H9 (cell line): ENCODE data around the gene KIF2C. TPM values are rescaled to one million over a fixed set of nuclear protein-coding genes. Genes with fewer than 3 reads are reported as not detected.

Source experiments
- DNase-seq: peaks from one replicate; pipeline ENCODE4 v3.0.0-alpha.2; 2017
- H2AFZ ChIP-seq: one replicate; pipeline ENCODE4 v1.6.1; 2013; ENCODE audit warnings: mild to moderate bottlenecking, low read length, control low read depth, moderate library complexity
- H2AK5ac ChIP-seq: 2 replicates; pipeline ENCODE4 v1.6.1; 2013; ENCODE audit warnings: low read length, control low read depth, mixed read lengths; ENCODE audit not compliant: insufficient read length
- H2BK120ac ChIP-seq: one replicate; pipeline ENCODE4 v1.6.1; 2013; ENCODE audit warnings: low read depth, mild to moderate bottlenecking, low read length, control low read depth, inconsistent platforms; ENCODE audit not compliant: poor library complexity, severe bottlenecking
- H2BK12ac ChIP-seq: 2 replicates; pipeline ENCODE4 v1.6.1; 2013; ENCODE audit warnings: low read length, control low read depth, mixed read lengths, low read depth; ENCODE audit not compliant: insufficient read length
- H2BK15ac ChIP-seq: 2 replicates; pipeline ENCODE4 v1.6.1; 2013; ENCODE audit warnings: low read depth, low read length, control low read depth
- H2BK20ac ChIP-seq: one replicate; pipeline ENCODE4 v1.6.1; 2013; ENCODE audit warnings: low read depth, mild to moderate bottlenecking, low read length, control low read depth, inconsistent platforms; ENCODE audit not compliant: poor library complexity, severe bottlenecking
- H2BK5ac ChIP-seq: 2 replicates; pipeline ENCODE4 v1.6.1; 2013; ENCODE audit warnings: low read length, control low read depth, mixed read lengths; ENCODE audit not compliant: insufficient read length
- H3K14ac ChIP-seq: 2 replicates; pipeline ENCODE4 v1.6.1; 2013; ENCODE audit warnings: low read length, control low read depth; ENCODE audit not compliant: insufficient read depth
- H3K18ac ChIP-seq: 2 replicates; pipeline ENCODE4 v1.6.1; 2013; ENCODE audit warnings: low read depth, mild to moderate bottlenecking, mixed read lengths, low read length, control low read depth; ENCODE audit not compliant: insufficient read length
- H3K23ac ChIP-seq: 2 replicates; pipeline ENCODE4 v1.6.1; 2013; ENCODE audit warnings: low read length, control low read depth, mixed read lengths, low read depth; ENCODE audit not compliant: insufficient read length
- H3K23me2 ChIP-seq: 2 replicates; pipeline ENCODE4 v1.6.1; 2013; ENCODE audit warnings: low read depth, mild to moderate bottlenecking, mixed read lengths, low read length, control low read depth; ENCODE audit not compliant: insufficient read length, poor library complexity, severe bottlenecking
- H3K27ac ChIP-seq: 2 replicates; pipeline ENCODE4 v1.5.1; 2013; ENCODE audit warnings: low read length, control low read depth, mixed read lengths, low read depth; ENCODE audit not compliant: insufficient read length
- H3K27me3 ChIP-seq: 2 replicates; pipeline ENCODE4 v1.6.1; 2013; ENCODE audit warnings: low read length, control low read depth, inconsistent platforms; ENCODE audit not compliant: insufficient read depth
- H3K4ac ChIP-seq: 2 replicates; pipeline ENCODE4 v1.6.1; 2013; ENCODE audit warnings: low read depth, mild to moderate bottlenecking, control low read depth, inconsistent platforms, low read length, moderate library complexity
- H3K4me1 ChIP-seq: 2 replicates; pipeline ENCODE4 v1.6.1; 2013; ENCODE audit warnings: low read length, control low read depth, inconsistent platforms; ENCODE audit not compliant: insufficient read depth
- H3K4me2 ChIP-seq: 2 replicates; pipeline ENCODE4 v1.6.1; 2013; ENCODE audit warnings: low read length, control low read depth, mixed read lengths; ENCODE audit not compliant: insufficient read length, insufficient read depth
- H3K56ac ChIP-seq: 2 replicates; pipeline ENCODE4 v1.6.1; 2013; ENCODE audit warnings: low read depth, mild to moderate bottlenecking, mixed read lengths, low read length, control low read depth; ENCODE audit not compliant: insufficient read length
- H3K79me1 ChIP-seq: 2 replicates; pipeline ENCODE4 v1.6.1; 2013; ENCODE audit warnings: low read depth, mild to moderate bottlenecking, moderate library complexity, low read length, control low read depth, inconsistent platforms; ENCODE audit not compliant: insufficient read depth, poor library complexity, severe bottlenecking
- H3K79me2 ChIP-seq: 2 replicates; pipeline ENCODE4 v1.6.1; 2013; ENCODE audit warnings: low read length, control low read depth, inconsistent platforms; ENCODE audit not compliant: insufficient read depth
- H3K9ac ChIP-seq: 2 replicates; pipeline ENCODE4 v1.6.1; 2013; ENCODE audit warnings: low read length, control low read depth, mixed read lengths; ENCODE audit not compliant: insufficient read length; ENCODE audit errors: extremely low read depth
- H3K9me3 ChIP-seq: one replicate; pipeline ENCODE4 v1.6.1; 2013; ENCODE audit warnings: low read depth, low read length, inconsistent platforms; ENCODE audit not compliant: control insufficient read depth
- H3T11ph ChIP-seq: one replicate; pipeline ENCODE4 v1.6.1; 2013; ENCODE audit warnings: mild to moderate bottlenecking, low read length, control low read depth, inconsistent platforms
- H4K20me1 ChIP-seq: one replicate; pipeline ENCODE4 v1.6.1; 2013; ENCODE audit not compliant: control insufficient read depth, insufficient read length, insufficient read depth
- H4K5ac ChIP-seq: 2 replicates; pipeline ENCODE4 v1.6.1; 2013; ENCODE audit warnings: low read depth, mild to moderate bottlenecking, mixed read lengths, low read length, control low read depth; ENCODE audit not compliant: insufficient read length
- H4K8ac ChIP-seq: replicated peaks from 2 replicates; pipeline ENCODE4 v1.6.1; 2013; ENCODE audit warnings: low read length, control low read depth, mixed read lengths, low read depth; ENCODE audit not compliant: insufficient read length
- H4K91ac ChIP-seq: 2 replicates; pipeline ENCODE4 v1.6.1; 2013; ENCODE audit warnings: low read depth, mild to moderate bottlenecking, moderate library complexity, mixed read lengths, low read length, control low read depth; ENCODE audit not compliant: insufficient read length
- H3K27ac Mint-ChIP-seq, 3 experiments: 2 replicates in 2 of 3; 3 replicates in 1 of 3; pipeline ENCODE4 v1.8.0; 2020 to 2021; ENCODE audit warnings: mixed read lengths in 3 of 3, mild to moderate bottlenecking in 1 of 3, moderate library complexity in 1 of 3
- H3K27me3 Mint-ChIP-seq: 2 replicates; pipeline ENCODE4 v1.8.0; 2021; ENCODE audit warnings: low read depth, mild to moderate bottlenecking, moderate library complexity, mixed read lengths
- H3K36me3 Mint-ChIP-seq, 3 experiments: 2 replicates in 2 of 3; 3 replicates in 1 of 3; pipeline ENCODE4 v1.8.0; 2020 to 2021; ENCODE audit warnings: low read depth in 3 of 3, mixed read lengths in 3 of 3; ENCODE audit not compliant: insufficient read depth in 1 of 3
- H3K4me1 Mint-ChIP-seq, 2 experiments: 2 replicates each; pipeline ENCODE4 v1.8.0; 2020; ENCODE audit warnings: mixed read lengths in 2 of 2
- H3K4me3 Mint-ChIP-seq, 2 experiments: 2 replicates in 1 of 2; 3 replicates in 1 of 2; pipeline ENCODE4 v1.8.0; 2020 to 2021; ENCODE audit warnings: mild to moderate bottlenecking in 2 of 2, mixed read lengths in 2 of 2, moderate library complexity in 1 of 2
- H3K9me3 Mint-ChIP-seq, 2 experiments: 2 replicates in 1 of 2; 3 replicates in 1 of 2; pipeline ENCODE4 v1.8.0; 2020; ENCODE audit warnings: mild to moderate bottlenecking in 2 of 2, mixed read lengths in 2 of 2, moderate library complexity in 1 of 2
- CTCF ChIP-seq: fragments of 200-600 bp; sonication (generic); conservative IDR thresholded peaks from 3 replicates; pipeline ENCODE4 v1.8.0; 2021; ENCODE audit warnings: antibody characterized with exemption, mild to moderate bottlenecking
- WGBS: extraction: QIAGEN DNeasy Blood & Tissue Kit; methylation state at CpG from one replicate; pipeline ENCODE4 v1.1.7; 2013; ENCODE audit warnings: missing lambda C conversion rate, low lambda C conversion rate, mixed read lengths; ENCODE audit not compliant: insufficient read length; ENCODE audit errors: extremely low coverage; 5-methylcytosine and 5-hydroxymethylcytosine counted together
- total RNA-seq: library from RNA; stranded (reverse); gene quantifications from 2 replicates; pipeline ENCODE4 v1.2.1, GENCODE V29; 2021

Gene KIF2C
- total RNA-seq, 1 experiment from 2014 or later, result 73.1 TPM

- Histone ChIP-seq H3K4ac (no peak overlapping the region), H4K5ac (no peak overlapping the region), H2AK5ac (no peak overlapping the region), H4K91ac (no peak overlapping the region), H2AFZ (no peak overlapping the region), H3K4me2 (no peak overlapping the region), H2BK20ac (no peak overlapping the region), H3K79me1 (no peaks in the 10 kb centered on the region), H3K9me3 (no peaks in the 10 kb centered on the region), H3T11ph (no peak overlapping the region), H3K23me2 (peaks cover 9% of the 10 kb centered on the region), H3K27ac (no peak overlapping the region), H3K18ac (no peak overlapping the region), H2BK12ac (no peak overlapping the region), H3K4me1 (peaks cover under 1% of the 10 kb centered on the region; the same call in 1 of the 2 replicates), H2BK120ac (no peak overlapping the region), H3K23ac (no peak overlapping the region), H3K79me2 (no peaks in the 10 kb centered on the region), H4K20me1 (no peaks in the 10 kb centered on the region), H2BK5ac (no peak overlapping the region), H3K9ac (no peak overlapping the region), H3K27me3 (no peaks in the 10 kb centered on the region), H2BK15ac (no peak overlapping the region), H3K56ac (no peak overlapping the region), H3K14ac (no peak overlapping the region), H4K8ac (no peak overlapping the region)
- Mint-ChIP-seq H3K27me3 (peaks cover 3% of the 10 kb centered on the region), H3K36me3 (peaks cover 3 to 38% (median 26%) of the 10 kb centered on the region in 3 experiments), H3K27ac (no peak overlapping the region), H3K9me3 (no peaks in the 10 kb centered on the region), H3K4me1 (peaks cover 12 to 19% of the 10 kb centered on the region in 2 experiments), H3K4me3 (peak overlapping the region; percentile 84 to 86; a peak in 4 of 5 replicates)
- TF ChIP-seq CTCF, result no peak
- WGBS, result no CpG with 5 or more reads among the region's 13 CpGs
- DNase-seq, result peak; percentile 31
These were observed 62.1 kb downstream of the KIF2C start for GRCh38 chr1:44801491-44802305.
